Effector CD4-positive, alpha-beta T cell (primary cell): ENCODE results near the gene CCZ1.
A peak's percentile ranks its signal among the peaks of the same experiment; 100 is the strongest.
"Not testable (repeated sequence)": the region's sequence is repeated elsewhere in the genome, so short reads cannot be mapped to it uniquely, and the experiment has no call there.

ENCODE experiments used
- DNase-seq: peaks from one replicate; pipeline ENCODE4 v3.0.0-alpha.2; 2020
- total RNA-seq: gene quantifications from one replicate; lab custom pipeline; 2026; lab: John Stamatoyannopoulos, UW

Gene CCZ1
- 19.9 reads per million, percentile 46 among the genes with 10 or more reads in this experiment for total RNA-seq

GRCh38 chr7:5898480-5899224 lies at the start of gene CCZ1:
Gene CCZ1, plus strand, starts transcription at chr7:5898733. Its CDS starts 67 bp downstream, at chr7:5898800.
- DNase-seq = peak; percentile 20

GRCh38 chr7:5850944-5851343 lies 47.6 kb upstream of the CCZ1 start:
- DNase-seq = no peak

GRCh38 chr7:5854738-5855137 lies 43.8 kb upstream of the CCZ1 start:
- DNase-seq = no peak

GRCh38 chr7:5857041-5857575 lies 41.4 kb upstream of the CCZ1 start:
- DNase-seq = not testable (repeated sequence)

- peak; percentile 47 for DNase-seq
Observed at GRCh38 chr7:5858494-5858893, 40.0 kb upstream of the CCZ1 start.

- not testable (repeated sequence) for DNase-seq
Observed at GRCh38 chr7:5861281-5861680, 37.3 kb upstream of the CCZ1 start.

GRCh38 chr7:5862753-5863366 lies 35.7 kb upstream of the CCZ1 start:
- not testable (repeated sequence) for DNase-seq

GRCh38 chr7:5865279-5865931 lies 33.1 kb upstream of the CCZ1 start:
- DNase-seq = not testable (repeated sequence)

- DNase-seq = no peak
Observed at GRCh38 chr7:5867060-5867459, 31.5 kb upstream of the CCZ1 start.

GRCh38 chr7:5868928-5869341 lies 29.6 kb upstream of the CCZ1 start:
- DNase-seq = not testable (repeated sequence)

- DNase-seq = no peak
Observed at GRCh38 chr7:5869691-5870090, 28.8 kb upstream of the CCZ1 start.

- DNase-seq = no peak
Observed at GRCh38 chr7:5870311-5870710, 28.2 kb upstream of the CCZ1 start.

- no peak for DNase-seq
Observed at GRCh38 chr7:5872326-5872725, 26.2 kb upstream of the CCZ1 start.

GRCh38 chr7:5879591-5879990 lies 18.9 kb upstream of the CCZ1 start:
- DNase-seq = not testable (repeated sequence)

GRCh38 chr7:5880106-5880505 lies 18.4 kb upstream of the CCZ1 start:
- DNase-seq = not testable (repeated sequence)

GRCh38 chr7:5884431-5884830 lies 14.1 kb upstream of the CCZ1 start:
- not testable (repeated sequence) for DNase-seq

GRCh38 chr7:5888021-5888420 lies 10.5 kb upstream of the CCZ1 start:
- not testable (repeated sequence) for DNase-seq

- DNase-seq = not testable (repeated sequence)
Observed at GRCh38 chr7:5890244-5890643, 8.3 kb upstream of the CCZ1 start.

- DNase-seq = no peak
Observed at GRCh38 chr7:5892498-5892897, 6.0 kb upstream of the CCZ1 start.

- not testable (repeated sequence) for DNase-seq
Observed at GRCh38 chr7:5897369-5897919, 1.1 kb upstream of the CCZ1 start.

- not testable (repeated sequence) for DNase-seq
Observed at GRCh38 chr7:5903002-5903401, 4.5 kb downstream of the CCZ1 start.

GRCh38 chr7:5904726-5905125 lies 6.2 kb downstream of the CCZ1 start:
- DNase-seq = not testable (repeated sequence)

- not testable (repeated sequence) for DNase-seq
Observed at GRCh38 chr7:5908835-5909234, 10.3 kb downstream of the CCZ1 start.
